ENCODE results near the gene SAMD8.

- TF ChIP-seq CTCF (IDR thresholded peaks at IDR 0.05; ENCODE audit: insufficient read depth, low read length), result no peak
- no peak for TF ChIP-seq GABPA (IDR thresholded peaks at IDR 0.05; ENCODE audit: low read depth)
- no peak for TF ChIP-seq POLR2AphosphoS5 (IDR thresholded peaks at IDR 0.05; ENCODE audit: low read depth)
- TF ChIP-seq REST (IDR thresholded peaks at IDR 0.05; ENCODE audit: insufficient replicate concordance, low read depth), result no peak
Observed at GRCh38 chr10:75140246-75140645, 28.8 kb downstream of the SAMD8 start.
